Body of pancreas (tissue), 4 donors: ENCODE data around the gene TRAPPC12.

Experiments used
- CTCF ChIP-seq, 7 experiments: fragments of 450-650 bp in 4 of 7; fragments of 200-600 bp in 3 of 7; sonication (generic) in 3 of 7; IDR thresholded peaks; one replicate each; pipeline ENCODE4 v1.5.1; 2016 to 2019; ENCODE audit warnings: antibody characterized with exemption in 7 of 7
- POLR2A ChIP-seq, 3 donors: fragments of 450-650 bp; IDR thresholded peaks; one replicate each; pipeline ENCODE4 v1.6.1; 2016; ENCODE audit warnings: antibody characterized with exemption in 3 of 3, mild to moderate bottlenecking in 2 of 3

- TF ChIP-seq CTCF (IDR thresholded peaks at IDR 0.05), result no peak
- no peak for TF ChIP-seq POLR2A (IDR thresholded peaks at IDR 0.05)
Measured at GRCh38 chr2:3466482-3466863, 87.0 kb downstream of the TRAPPC12 start.
